Activated naive CD4-positive, alpha-beta T cell treated with anti-CD3 and anti-CD28 coated beads, Interleukin-2, amount 50 U/mL, for 24 hours (primary cell): ENCODE data around the gene CABCOCO1.
A peak's percentile ranks its signal among the peaks of the same experiment; 100 is the strongest.

ENCODE experiments used
- H3K27ac Mint-ChIP-seq: one replicate; pipeline ENCODE4 v1.8.0; 2021; ENCODE audit warnings: mild to moderate bottlenecking, mixed read lengths
- H3K27me3 Mint-ChIP-seq: one replicate; pipeline ENCODE4 v1.8.0; 2021; ENCODE audit warnings: mixed read lengths
- H3K36me3 Mint-ChIP-seq: one replicate; pipeline ENCODE4 v1.8.0; 2021; ENCODE audit warnings: mixed read lengths
- H3K4me1 Mint-ChIP-seq: one replicate; pipeline ENCODE4 v1.8.0; 2021; ENCODE audit warnings: mixed read lengths
- H3K4me3 Mint-ChIP-seq: one replicate; pipeline ENCODE4 v1.8.0; 2021; ENCODE audit warnings: mild to moderate bottlenecking, mixed read lengths
- H3K9me3 Mint-ChIP-seq: one replicate; pipeline ENCODE4 v1.8.0; 2021; ENCODE audit warnings: mixed read lengths

Gene CABCOCO1

GRCh38 chr10:61753453-61753852 lies 90.7 kb downstream of the CABCOCO1 start:
- Mint-ChIP-seq H3K36me3 (no peaks in the 10 kb centered on the region), H3K9me3 (no peaks in the 10 kb centered on the region), H3K27ac (no peak overlapping the region), H3K4me1 (peaks cover 33% of the 10 kb centered on the region), H3K27me3 (no peaks in the 10 kb centered on the region), H3K4me3 (no peak overlapping the region)

DNA sequence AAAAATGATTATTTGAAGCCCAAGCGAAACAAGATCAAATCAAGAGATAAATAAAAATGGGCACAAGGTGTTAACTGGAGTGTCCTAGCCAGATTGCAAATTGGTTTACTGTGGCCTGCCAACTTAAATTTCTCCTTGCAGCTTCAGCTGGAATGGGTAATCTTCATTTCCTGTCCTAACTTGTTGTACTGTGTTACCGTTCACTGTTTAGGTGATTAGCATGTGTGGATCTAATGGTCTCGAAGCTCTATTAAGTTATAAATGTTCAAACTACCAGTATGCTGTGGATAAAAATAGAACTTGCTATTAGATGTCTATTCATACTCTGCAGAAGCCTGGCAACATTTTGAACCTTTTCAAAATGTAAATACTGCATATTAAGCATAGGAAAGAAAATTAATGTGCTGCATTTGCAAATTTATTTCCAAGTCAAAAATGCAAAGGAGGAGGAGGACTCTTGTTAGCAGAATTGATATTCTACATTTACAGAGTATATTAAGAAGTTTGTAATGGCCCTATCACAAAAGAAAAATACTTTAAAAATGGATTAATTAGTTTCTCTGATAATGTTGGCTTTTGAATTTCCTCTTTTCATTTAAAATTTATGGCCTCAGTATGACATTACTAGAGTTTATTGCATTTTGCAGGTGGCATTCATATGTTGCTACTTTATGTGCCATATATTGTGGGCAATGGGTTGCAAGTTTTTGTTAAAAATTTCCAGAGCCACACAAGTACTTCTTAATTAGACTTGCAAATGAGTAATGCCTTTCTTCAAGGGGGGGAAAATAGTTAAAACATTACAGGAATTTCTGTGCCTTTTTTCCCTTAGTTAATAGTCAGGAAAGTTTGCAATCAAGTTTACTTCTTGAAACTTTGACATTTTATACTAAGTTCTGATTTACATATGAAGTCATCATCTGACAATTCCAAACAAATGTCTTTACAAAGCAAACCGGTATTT lies 92.1 kb downstream of the CABCOCO1 start:
- H3K4me1 Mint-ChIP-seq, result peaks cover 33% of the 10 kb centered on the region
- H3K27me3 Mint-ChIP-seq, result no peaks in the 10 kb centered on the region
- H3K4me3 Mint-ChIP-seq, result no peak overlapping the region
- H3K9me3 Mint-ChIP-seq, result no peaks in the 10 kb centered on the region
- peak overlapping the region; percentile 30 for H3K27ac Mint-ChIP-seq
- no peaks in the 10 kb centered on the region for H3K36me3 Mint-ChIP-seq

DNA sequence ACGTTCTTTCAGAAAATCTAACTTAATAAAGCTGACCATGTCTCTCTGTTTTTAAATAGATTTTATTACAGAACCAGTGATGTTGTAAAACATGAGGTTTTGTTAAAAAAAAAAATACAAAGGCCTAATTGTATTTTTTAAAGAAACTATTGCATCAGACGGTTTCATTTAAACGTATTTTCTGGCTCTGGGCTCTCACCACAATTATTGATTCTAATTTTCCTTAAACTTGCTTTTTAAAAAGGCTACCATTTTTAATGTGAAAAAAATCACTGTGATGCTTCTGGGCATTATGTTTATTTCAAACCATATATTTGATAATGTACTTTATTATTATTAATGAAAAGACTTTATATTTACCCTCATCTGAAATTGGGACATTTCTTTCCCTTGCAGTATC lies 94.3 kb downstream of the CABCOCO1 start:
- no peaks in the 10 kb centered on the region for H3K9me3 Mint-ChIP-seq
- H3K27ac Mint-ChIP-seq, result no peak overlapping the region
- H3K27me3 Mint-ChIP-seq, result no peaks in the 10 kb centered on the region
- H3K4me1 Mint-ChIP-seq, result peaks cover 24% of the 10 kb centered on the region
- no peaks in the 10 kb centered on the region for H3K36me3 Mint-ChIP-seq
- H3K4me3 Mint-ChIP-seq, result no peak overlapping the region

DNA sequence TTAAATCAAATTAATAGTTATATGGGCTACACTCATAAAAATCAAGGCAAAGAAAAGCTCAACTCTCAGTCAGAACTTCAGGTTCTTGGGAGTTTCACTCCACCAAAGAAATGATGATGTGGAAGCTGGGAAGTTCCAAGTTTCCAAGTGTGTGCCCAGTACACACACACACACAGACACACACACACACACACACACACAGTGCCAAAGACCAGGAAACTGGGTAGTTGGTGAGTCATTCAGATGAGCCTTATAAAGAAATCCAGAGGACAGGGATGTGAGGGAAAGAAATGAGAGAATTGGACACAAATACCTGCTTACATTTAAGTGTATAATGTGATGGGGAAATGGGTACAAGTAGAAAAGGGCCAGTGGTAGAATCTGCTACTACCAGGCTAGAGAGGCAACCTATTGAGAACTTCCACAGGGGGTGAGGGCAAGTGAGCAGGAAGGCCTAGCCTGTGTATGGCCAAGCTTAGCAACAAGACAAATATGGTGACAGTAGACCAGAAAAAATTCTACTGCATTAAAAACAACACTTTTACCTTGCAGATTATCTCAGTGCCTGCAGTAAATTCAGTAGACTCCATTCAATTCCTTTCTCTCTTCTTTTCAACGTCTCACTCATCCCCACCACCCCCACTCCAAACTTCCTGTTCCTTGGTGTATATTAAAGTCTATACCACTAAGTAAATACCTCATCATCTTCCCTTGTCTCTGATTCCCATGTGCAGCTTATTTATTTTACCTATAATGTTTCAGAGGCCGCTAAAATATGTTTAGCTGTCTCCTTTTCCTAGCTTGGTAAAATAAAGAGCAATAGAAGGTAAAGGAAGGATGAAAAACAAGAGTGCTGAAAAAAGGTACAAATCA lies 95.0 kb downstream of the CABCOCO1 start:
- H3K4me1 Mint-ChIP-seq, result peaks cover 17% of the 10 kb centered on the region
- no peaks in the 10 kb centered on the region for H3K9me3 Mint-ChIP-seq
- no peak overlapping the region for H3K27ac Mint-ChIP-seq
- H3K4me3 Mint-ChIP-seq, result no peak overlapping the region
- no peaks in the 10 kb centered on the region for H3K27me3 Mint-ChIP-seq
- H3K36me3 Mint-ChIP-seq, result no peaks in the 10 kb centered on the region

DNA sequence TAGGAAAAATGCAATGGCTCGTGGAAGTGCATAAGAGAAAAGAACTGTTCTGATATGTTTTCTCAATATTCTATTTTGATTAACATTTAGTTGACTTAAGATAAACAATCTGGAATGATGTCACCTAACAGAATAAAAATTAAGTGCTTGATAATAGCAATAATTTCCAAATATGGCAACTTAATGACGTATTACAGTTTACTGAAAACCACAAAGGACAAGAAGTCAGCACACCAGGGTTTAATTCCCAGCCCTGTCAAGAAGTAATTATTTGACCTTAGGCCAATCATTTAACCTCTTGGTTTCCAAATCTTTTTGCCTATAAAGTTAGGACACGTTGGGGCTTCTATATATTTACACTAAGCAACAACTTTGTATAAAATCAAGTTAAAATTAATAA lies 95.7 kb downstream of the CABCOCO1 start:
- no peaks in the 10 kb centered on the region for H3K36me3 Mint-ChIP-seq
- no peak overlapping the region for H3K27ac Mint-ChIP-seq
- no peaks in the 10 kb centered on the region for H3K27me3 Mint-ChIP-seq
- no peak overlapping the region for H3K4me3 Mint-ChIP-seq
- H3K4me1 Mint-ChIP-seq, result peaks cover 17% of the 10 kb centered on the region
- no peaks in the 10 kb centered on the region for H3K9me3 Mint-ChIP-seq

DNA sequence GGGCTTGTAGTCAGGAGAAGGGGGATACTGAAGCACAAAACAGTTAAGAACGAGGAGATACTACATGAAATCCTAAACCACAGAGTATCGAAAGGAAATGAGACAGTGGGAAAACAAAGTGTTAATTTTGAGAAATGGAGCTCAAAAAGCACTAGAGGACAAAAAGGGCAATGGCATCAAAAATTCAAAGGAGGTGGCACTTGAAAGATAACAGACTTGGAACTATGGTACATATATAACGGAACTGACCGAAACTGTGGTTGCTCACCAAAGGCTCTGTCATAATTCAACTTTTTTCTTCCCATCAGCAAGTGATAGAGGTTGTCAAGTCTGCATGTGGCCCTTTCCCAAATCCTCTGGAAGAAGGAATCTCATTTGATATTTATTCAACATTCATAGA lies 97.0 kb downstream of the CABCOCO1 start:
- Mint-ChIP-seq H3K27me3 (no peaks in the 10 kb centered on the region), H3K36me3 (no peaks in the 10 kb centered on the region), H3K4me1 (peaks cover 13% of the 10 kb centered on the region), H3K9me3 (no peaks in the 10 kb centered on the region), H3K27ac (no peak overlapping the region), H3K4me3 (no peak overlapping the region)

- Mint-ChIP-seq H3K36me3 (no peaks in the 10 kb centered on the region), H3K4me1 (peaks cover 18% of the 10 kb centered on the region), H3K4me3 (no peak overlapping the region), H3K9me3 (no peaks in the 10 kb centered on the region), H3K27me3 (no peaks in the 10 kb centered on the region), H3K27ac (no peak overlapping the region)
Observed at GRCh38 chr10:61760943-61761824, 98.5 kb downstream of the CABCOCO1 start.

GRCh38 chr10:61761825-61762217 lies 99.1 kb downstream of the CABCOCO1 start:
- Mint-ChIP-seq H3K9me3 (no peaks in the 10 kb centered on the region), H3K4me1 (peaks cover 18% of the 10 kb centered on the region), H3K4me3 (no peak overlapping the region), H3K27ac (no peak overlapping the region), H3K36me3 (no peaks in the 10 kb centered on the region), H3K27me3 (no peaks in the 10 kb centered on the region)

- no peak overlapping the region for H3K4me3 Mint-ChIP-seq
- no peaks in the 10 kb centered on the region for H3K9me3 Mint-ChIP-seq
- H3K27me3 Mint-ChIP-seq, result no peaks in the 10 kb centered on the region
- H3K4me1 Mint-ChIP-seq, result peaks cover 18% of the 10 kb centered on the region
- H3K27ac Mint-ChIP-seq, result no peak overlapping the region
- no peaks in the 10 kb centered on the region for H3K36me3 Mint-ChIP-seq
Observed at GRCh38 chr10:61763778-61764177, 101.0 kb downstream of the CABCOCO1 start.

DNA sequence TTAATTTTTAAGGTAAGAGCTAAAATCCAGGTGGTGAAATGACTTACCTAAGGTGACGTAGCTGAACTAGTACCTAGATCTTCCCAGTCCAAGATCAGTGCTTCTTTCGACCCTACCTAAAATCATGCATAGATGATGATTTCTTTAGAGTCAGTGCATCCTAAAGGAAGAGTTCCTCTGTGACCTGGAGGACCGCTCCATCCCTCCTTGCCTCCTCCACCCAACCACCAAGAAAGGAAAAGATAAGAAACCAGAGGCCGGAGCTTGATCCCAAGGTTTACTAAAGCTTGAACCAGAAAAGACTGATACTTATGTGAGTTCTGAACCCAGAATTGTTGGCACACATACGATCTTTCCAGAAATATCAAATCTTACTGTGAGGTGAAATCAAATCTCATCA lies 101.8 kb downstream of the CABCOCO1 start:
- no peak overlapping the region for H3K27ac Mint-ChIP-seq
- peaks cover 18% of the 10 kb centered on the region for H3K4me1 Mint-ChIP-seq
- no peaks in the 10 kb centered on the region for H3K9me3 Mint-ChIP-seq
- no peaks in the 10 kb centered on the region for H3K36me3 Mint-ChIP-seq
- H3K4me3 Mint-ChIP-seq, result no peak overlapping the region
- H3K27me3 Mint-ChIP-seq, result no peaks in the 10 kb centered on the region

- H3K9me3 Mint-ChIP-seq, result no peaks in the 10 kb centered on the region
- H3K4me1 Mint-ChIP-seq, result peaks cover 18% of the 10 kb centered on the region
- peak overlapping the region; percentile 28 for H3K4me3 Mint-ChIP-seq
- H3K27me3 Mint-ChIP-seq, result no peaks in the 10 kb centered on the region
- no peaks in the 10 kb centered on the region for H3K36me3 Mint-ChIP-seq
- H3K27ac Mint-ChIP-seq, result peak overlapping the region; percentile 42
Observed at GRCh38 chr10:61765176-61766087, 102.7 kb downstream of the CABCOCO1 start.

GRCh38 chr10:61766927-61767326 lies 104.2 kb downstream of the CABCOCO1 start:
- H3K4me1 Mint-ChIP-seq, result peaks cover 12% of the 10 kb centered on the region
- no peaks in the 10 kb centered on the region for H3K27me3 Mint-ChIP-seq
- no peak overlapping the region for H3K27ac Mint-ChIP-seq

GRCh38 chr10:61774031-61774430 lies 111.3 kb downstream of the CABCOCO1 start:
- H3K4me1 Mint-ChIP-seq, result no peaks in the 10 kb centered on the region
- peaks cover 2% of the 10 kb centered on the region for H3K27me3 Mint-ChIP-seq
- H3K27ac Mint-ChIP-seq, result no peak overlapping the region
- no peaks in the 10 kb centered on the region for H3K36me3 Mint-ChIP-seq
- no peak overlapping the region for H3K4me3 Mint-ChIP-seq
- H3K9me3 Mint-ChIP-seq, result no peaks in the 10 kb centered on the region

More at GRCh38 chr10:61766927-61767326, 104.2 kb downstream of the CABCOCO1 start:
- Mint-ChIP-seq H3K4me3 (no peak overlapping the region), H3K9me3 (no peaks in the 10 kb centered on the region), H3K36me3 (no peaks in the 10 kb centered on the region)

DNA sequence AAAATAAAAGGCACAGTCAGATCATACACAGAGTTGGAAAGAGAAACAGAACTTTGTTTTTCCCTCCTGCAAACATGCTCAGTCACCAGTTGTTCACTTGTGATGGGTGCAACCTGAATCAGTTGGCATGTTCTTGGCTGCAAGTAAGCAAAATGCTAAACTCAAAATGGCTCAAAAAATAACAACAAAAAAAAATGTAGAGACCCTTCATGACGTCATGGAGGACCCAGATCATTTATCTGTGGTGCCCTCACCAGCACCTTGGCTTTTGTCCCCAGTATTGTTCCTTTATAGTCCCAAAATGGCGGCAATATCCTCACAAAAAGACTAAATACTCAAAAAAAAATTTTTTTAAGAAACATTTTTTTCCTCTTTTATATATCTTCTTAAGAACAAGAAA lies 112.4 kb downstream of the CABCOCO1 start:
- Mint-ChIP-seq H3K27me3 (peaks cover 2% of the 10 kb centered on the region), H3K4me3 (no peak overlapping the region), H3K27ac (no peak overlapping the region), H3K36me3 (no peaks in the 10 kb centered on the region), H3K4me1 (peaks cover 4% of the 10 kb centered on the region), H3K9me3 (no peaks in the 10 kb centered on the region)
